Fibroblast of lung (primary cell): Measurements from ENCODE around the gene SMARCA2. TPM values are rescaled to one million over a fixed set of nuclear protein-coding genes. Genes with fewer than 3 reads are reported as not detected.
A peak's percentile ranks its signal among the peaks of the same experiment; 100 is the strongest.

ENCODE experiments used
- DNase-seq, 2 donors: peaks; one replicate each; pipeline versions ENCODE4 v3.0.0 to v3.0.0-alpha.2; 2010; ENCODE audit warnings: low read depth in 2 of 2
- H2AFZ ChIP-seq: 2 replicates; pipeline ENCODE4 v1.5.1; 2012; ENCODE audit warnings: low read length, control low read depth, inconsistent platforms
- H3K27ac ChIP-seq: 2 replicates; pipeline ENCODE4 v1.5.1; 2011; ENCODE audit warnings: low read length, control low read depth; ENCODE audit not compliant: insufficient read depth
- H3K27me3 ChIP-seq: 2 replicates; pipeline ENCODE4 v1.5.1; 2011; ENCODE audit warnings: mild to moderate bottlenecking, low read length; ENCODE audit not compliant: control insufficient read depth, insufficient read depth
- H3K36me3 ChIP-seq: 2 replicates; pipeline ENCODE4 v1.5.1; 2011; ENCODE audit warnings: low read length; ENCODE audit not compliant: control insufficient read depth, insufficient read depth
- H3K4me1 ChIP-seq: 2 replicates; pipeline ENCODE4 v1.5.1; 2011; ENCODE audit warnings: low read length; ENCODE audit not compliant: control insufficient read depth, insufficient read depth; ENCODE audit errors: extremely low read depth
- H3K4me2 ChIP-seq: 2 replicates; pipeline ENCODE4 v1.5.1; 2011; ENCODE audit warnings: low read length, control low read depth; ENCODE audit not compliant: insufficient read depth; ENCODE audit errors: extremely low read depth
- H3K4me3 ChIP-seq, 4 experiments: fragments of 200-600 bp in 1 of 4; sonication (generic) in 1 of 4; replicated peaks in 1 of 4; 2 replicates each; pipeline ENCODE4 v1.5.1; 2011 to 2016; ENCODE audit warnings: low read length in 4 of 4, low read depth in 3 of 4, mild to moderate bottlenecking in 3 of 4, control low read depth in 2 of 4, inconsistent platforms in 1 of 4, mixed read lengths in 1 of 4; ENCODE audit not compliant: insufficient read depth in 1 of 4; ENCODE audit errors: control extremely low read depth in 1 of 4
- H3K79me2 ChIP-seq: 2 replicates; pipeline ENCODE4 v1.5.1; 2012; ENCODE audit warnings: mild to moderate bottlenecking, low read length, inconsistent platforms; ENCODE audit not compliant: control insufficient read depth, insufficient read depth
- H3K9ac ChIP-seq: 2 replicates; pipeline ENCODE4 v1.5.1; 2011; ENCODE audit warnings: mild to moderate bottlenecking, low read length, control low read depth; ENCODE audit not compliant: insufficient read depth
- H3K9me3 ChIP-seq: 2 replicates; pipeline ENCODE4 v1.5.1; 2012; ENCODE audit warnings: low read depth, low read length; ENCODE audit not compliant: control insufficient read depth, insufficient read depth
- H4K20me1 ChIP-seq: 2 replicates; pipeline ENCODE4 v1.5.1; 2011; ENCODE audit warnings: low read length; ENCODE audit not compliant: control insufficient read depth, insufficient read depth; ENCODE audit errors: extremely low read depth
- CTCF ChIP-seq, 2 donors: IDR thresholded peaks in 1 of 2; conservative IDR thresholded peaks in 1 of 2; 1 replicate in 1 of 2; 2 replicates in 1 of 2; pipeline ENCODE4 v1.5.1; 2011 to 2012; ENCODE audit warnings: low read length in 2 of 2, control low read depth in 1 of 2, inconsistent platforms in 1 of 2, low read depth in 1 of 2, mild to moderate bottlenecking in 1 of 2
- EZH2 ChIP-seq: IDR thresholded peaks from 2 replicates; pipeline ENCODE4 v1.5.1; 2012; ENCODE audit warnings: low read length, control low read depth, mild to moderate bottlenecking; ENCODE audit errors: missing control alignments
- polyA plus RNA-seq, 2 donors: library from polyadenylated mRNA; depleted of rRNA in 1 of 2; stranded (reverse) in 1 of 2; unstranded in 1 of 2; fragments of >200 nt; gene quantifications; 2 replicates each; pipeline ENCODE4 v1.2.1, GENCODE V29; 2011 to 2012; ENCODE audit warnings: missing spikeins in 1 of 2
- total RNA-seq: library from RNA; depleted of rRNA; stranded (reverse); fragments of >200 nt; gene quantifications from 2 replicates; pipeline ENCODE4 v1.2.1, GENCODE V29; 2014

The SMARCA2 gene
- total and polyA plus RNA-seq, 2 donors (not counting 1 experiment from before 2014, with no cell fraction given), result 36.8 to 62.3 TPM

- Histone ChIP-seq H3K4me3 (no peak overlapping the region), H4K20me1 (no peaks in the 10 kb centered on the region), H3K27ac (peak overlapping the region; percentile 1), H2AFZ (no peak overlapping the region), H3K4me2 (peak overlapping the region; percentile 17), H3K36me3 (no peaks in the 10 kb centered on the region), H3K9me3 (no peaks in the 10 kb centered on the region), H3K4me1 (peaks cover 6% of the 10 kb centered on the region), H3K79me2 (no peaks in the 10 kb centered on the region), H3K9ac (no peak overlapping the region), H3K27me3 (no peaks in the 10 kb centered on the region)
- DNase-seq, result peak; percentile 46 to 85
- TF ChIP-seq EZH2 (no peak), CTCF (conservative IDR thresholded peaks at IDR 0.05 in 1 of 2, IDR thresholded peaks at IDR 0.05 in 1 of 2; ENCODE audit: low read depth in 1 of 2, low read length in 2 of 2) (no peak)
Measured at GRCh38 chr9:1978941-1979340, 36.2 kb upstream of the SMARCA2 start.

GRCh38 chr9:1979741-1980367, 35.3 kb upstream of the SMARCA2 start:
- TF ChIP-seq CTCF (conservative IDR thresholded peaks at IDR 0.05 in 1 of 2, IDR thresholded peaks at IDR 0.05 in 1 of 2; ENCODE audit: low read depth in 1 of 2, low read length in 2 of 2) (no peak), EZH2 (no peak)
- H3K4me1 ChIP-seq, result peaks cover 6% of the 10 kb centered on the region
- H2AFZ ChIP-seq, result no peak overlapping the region
- no peaks in the 10 kb centered on the region for H3K27me3 ChIP-seq
- H3K9me3 ChIP-seq, result no peaks in the 10 kb centered on the region
- no peak overlapping the region for H3K27ac ChIP-seq
- DNase-seq, result peak; percentile 87 to 93
- H3K79me2 ChIP-seq, result no peaks in the 10 kb centered on the region
- no peak overlapping the region for H3K9ac ChIP-seq
- H3K36me3 ChIP-seq, result no peaks in the 10 kb centered on the region
- no peak overlapping the region for H3K4me3 ChIP-seq
- H4K20me1 ChIP-seq, result no peaks in the 10 kb centered on the region
- peak overlapping the region; percentile 56 for H3K4me2 ChIP-seq

DNA sequence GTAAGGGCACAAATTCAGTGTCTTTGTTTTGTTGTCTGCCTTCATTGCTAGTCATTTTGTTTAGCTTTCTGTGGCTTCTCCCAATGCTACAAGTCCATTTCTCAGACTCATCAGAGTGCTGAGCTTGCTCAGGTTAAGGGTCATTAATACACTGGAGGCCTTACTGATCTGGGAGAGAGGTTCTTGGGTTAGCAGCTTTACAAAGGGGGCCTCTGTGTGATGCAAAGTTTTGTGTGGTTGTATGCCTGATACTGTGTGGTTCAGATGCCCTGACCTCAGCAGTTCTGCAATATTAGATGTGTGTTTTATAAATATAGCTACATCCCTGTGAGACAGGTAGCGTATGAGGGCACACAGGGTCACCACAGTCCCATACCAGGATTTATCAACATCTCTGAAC, 34.8 kb upstream of the SMARCA2 start:
- H3K4me3 ChIP-seq, result no peak overlapping the region
- H3K9ac ChIP-seq, result no peak overlapping the region

More for the DNA sequence above, 34.8 kb upstream of the SMARCA2 start:
- Histone ChIP-seq H2AFZ (no peak overlapping the region), H4K20me1 (no peaks in the 10 kb centered on the region), H3K4me1 (peaks cover 6% of the 10 kb centered on the region), H3K27me3 (no peaks in the 10 kb centered on the region), H3K36me3 (no peaks in the 10 kb centered on the region), H3K79me2 (no peaks in the 10 kb centered on the region), H3K27ac (no peak overlapping the region), H3K9me3 (no peaks in the 10 kb centered on the region), H3K4me2 (peak overlapping the region; percentile 4)
- DNase-seq, result no peak
- TF ChIP-seq EZH2, result no peak
- no peak for TF ChIP-seq CTCF (conservative IDR thresholded peaks at IDR 0.05 in 1 of 2, IDR thresholded peaks at IDR 0.05 in 1 of 2; ENCODE audit: low read depth in 1 of 2, low read length in 2 of 2)
